Suprapubic skin (tissue), 4 donors: ENCODE results near the gene EXOSC10. TPM values are rescaled to one million over a fixed set of nuclear protein-coding genes. Genes with fewer than 3 reads are reported as not detected.

Source experiments
- DNase-seq, 2 donors: peaks; one replicate each; pipeline ENCODE4 v3.0.0-alpha.2; 2019; ENCODE audit warnings: low spot score in 2 of 2
- H3K27ac ChIP-seq: fragments of 200-600 bp; sonication (generic); one replicate; pipeline ENCODE4 v1.5.1; 2019
- H3K27me3 ChIP-seq: fragments of 200-600 bp; sonication (generic); one replicate; pipeline ENCODE4 v1.5.1; 2019
- H3K36me3 ChIP-seq: fragments of 200-600 bp; sonication (generic); one replicate; pipeline ENCODE4 v1.5.1; 2019
- H3K4me1 ChIP-seq: fragments of 200-600 bp; sonication (generic); one replicate; pipeline ENCODE4 v1.5.1; 2019
- H3K4me3 ChIP-seq: fragments of 200-600 bp; sonication (generic); one replicate; pipeline ENCODE4 v1.5.1; 2019; ENCODE audit warnings: mild to moderate bottlenecking
- H3K9me3 ChIP-seq: fragments of 200-600 bp; sonication (generic); one replicate; pipeline ENCODE4 v1.5.1; 2019
- EP300 ChIP-seq: sonication (generic); formaldehyde crosslinking; IDR thresholded peaks from one replicate; pipeline ENCODE4 v1.6.1; 2017; ENCODE audit warnings: antibody characterized with exemption
- POLR2A ChIP-seq, 2 donors: fragments of 450-650 bp; IDR thresholded peaks; one replicate each; pipeline ENCODE4 v1.6.1; 2017; ENCODE audit warnings: antibody characterized with exemption in 2 of 2, mild to moderate bottlenecking in 2 of 2, moderate library complexity in 2 of 2
- POLR2AphosphoS5 ChIP-seq, 3 donors: sonication (generic); formaldehyde crosslinking; IDR thresholded peaks; one replicate each; pipeline ENCODE4 v1.6.1; 2017; ENCODE audit warnings: antibody characterized with exemption in 3 of 3
- WGBS: methylation state at CpG from one replicate; pipeline ENCODE4 v1.1.5; 2018; 5-methylcytosine and 5-hydroxymethylcytosine counted together
- total RNA-seq, 4 donors: library from RNA; depleted of rRNA; stranded (reverse); fragments of >200 nt; gene quantifications; one replicate each; pipeline ENCODE4 v1.1.0, GENCODE V29; 2016
- TF ChIP-seq, protein P1 (sequence below), 2 donors: fragments of 200-600 bp in 1 of 2; fragments of 450-650 bp in 1 of 2; sonication (generic) in 1 of 2; IDR thresholded peaks; one replicate each; pipeline ENCODE4 v1.5.1; 2016 to 2019; ENCODE audit warnings: antibody characterized with exemption in 2 of 2, mild to moderate bottlenecking in 1 of 2, moderate library complexity in 1 of 2

Gene EXOSC10
- total RNA-seq, 4 donors from 2014 or later, result 45.7 to 127 (median 68.7) TPM

DNA sequence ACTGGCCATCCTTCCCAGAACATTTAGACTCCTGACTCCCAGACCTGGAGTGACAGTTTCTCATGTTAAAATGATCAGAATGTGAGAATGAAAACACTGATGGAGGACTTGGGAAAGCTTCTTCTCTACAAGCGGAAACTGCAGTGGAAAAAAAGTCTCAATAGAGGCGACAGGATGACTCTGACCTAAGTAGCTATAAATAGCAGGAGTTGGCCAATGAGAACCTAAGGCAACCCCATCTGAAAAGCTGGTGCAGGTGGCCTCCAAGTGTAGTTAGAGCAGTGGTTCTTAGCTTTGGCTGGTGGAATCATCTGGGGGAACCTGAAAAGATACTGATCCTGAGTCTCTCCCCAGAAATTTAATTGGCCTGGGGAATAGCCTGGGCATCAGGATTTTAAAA, 44.2 kb upstream of the EXOSC10 start:
- 76% methylated on average over 2 of the region's 2 CpGs for WGBS
- no peaks in the 10 kb centered on the region for H3K9me3 ChIP-seq
- TF ChIP-seq, protein P1, sequence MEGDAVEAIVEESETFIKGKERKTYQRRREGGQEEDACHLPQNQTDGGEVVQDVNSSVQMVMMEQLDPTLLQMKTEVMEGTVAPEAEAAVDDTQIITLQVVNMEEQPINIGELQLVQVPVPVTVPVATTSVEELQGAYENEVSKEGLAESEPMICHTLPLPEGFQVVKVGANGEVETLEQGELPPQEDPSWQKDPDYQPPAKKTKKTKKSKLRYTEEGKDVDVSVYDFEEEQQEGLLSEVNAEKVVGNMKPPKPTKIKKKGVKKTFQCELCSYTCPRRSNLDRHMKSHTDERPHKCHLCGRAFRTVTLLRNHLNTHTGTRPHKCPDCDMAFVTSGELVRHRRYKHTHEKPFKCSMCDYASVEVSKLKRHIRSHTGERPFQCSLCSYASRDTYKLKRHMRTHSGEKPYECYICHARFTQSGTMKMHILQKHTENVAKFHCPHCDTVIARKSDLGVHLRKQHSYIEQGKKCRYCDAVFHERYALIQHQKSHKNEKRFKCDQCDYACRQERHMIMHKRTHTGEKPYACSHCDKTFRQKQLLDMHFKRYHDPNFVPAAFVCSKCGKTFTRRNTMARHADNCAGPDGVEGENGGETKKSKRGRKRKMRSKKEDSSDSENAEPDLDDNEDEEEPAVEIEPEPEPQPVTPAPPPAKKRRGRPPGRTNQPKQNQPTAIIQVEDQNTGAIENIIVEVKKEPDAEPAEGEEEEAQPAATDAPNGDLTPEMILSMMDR (IDR thresholded peaks at IDR 0.05), result no peak
- TF ChIP-seq EP300 (no peak), POLR2A (IDR thresholded peaks at IDR 0.05) (no peak), POLR2AphosphoS5 (IDR thresholded peaks at IDR 0.05) (no peak)
- peaks cover 85% of the 10 kb centered on the region for H3K36me3 ChIP-seq
- no peak for DNase-seq
- H3K27ac ChIP-seq, result peak overlapping the region; percentile 30
- H3K4me3 ChIP-seq, result no peak overlapping the region
- peaks cover 4% of the 10 kb centered on the region for H3K4me1 ChIP-seq
- no peaks in the 10 kb centered on the region for H3K27me3 ChIP-seq

DNA sequence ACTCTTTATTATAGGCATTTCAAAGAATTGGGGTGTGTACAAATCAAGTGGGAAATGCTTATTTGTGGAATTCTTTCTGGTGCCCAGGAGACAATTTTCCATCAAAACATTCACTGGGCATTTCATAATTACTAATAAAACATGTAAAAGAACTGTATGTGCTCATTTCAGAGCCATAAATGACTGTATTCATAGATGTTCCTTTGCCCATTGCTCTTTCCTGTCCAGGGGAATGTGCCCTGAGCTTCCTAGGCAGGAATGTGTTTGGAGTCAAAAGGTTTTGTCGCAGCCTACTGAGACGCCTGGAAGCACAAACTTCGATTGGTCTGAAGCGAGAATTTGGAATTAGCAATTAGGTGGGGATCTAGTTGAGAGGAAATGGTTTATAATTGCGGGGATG, 43.7 kb upstream of the EXOSC10 start:
- DNase-seq, result peak in 1 of 2 donors; percentile 12
- H3K27me3 ChIP-seq, result no peaks in the 10 kb centered on the region

DNA sequence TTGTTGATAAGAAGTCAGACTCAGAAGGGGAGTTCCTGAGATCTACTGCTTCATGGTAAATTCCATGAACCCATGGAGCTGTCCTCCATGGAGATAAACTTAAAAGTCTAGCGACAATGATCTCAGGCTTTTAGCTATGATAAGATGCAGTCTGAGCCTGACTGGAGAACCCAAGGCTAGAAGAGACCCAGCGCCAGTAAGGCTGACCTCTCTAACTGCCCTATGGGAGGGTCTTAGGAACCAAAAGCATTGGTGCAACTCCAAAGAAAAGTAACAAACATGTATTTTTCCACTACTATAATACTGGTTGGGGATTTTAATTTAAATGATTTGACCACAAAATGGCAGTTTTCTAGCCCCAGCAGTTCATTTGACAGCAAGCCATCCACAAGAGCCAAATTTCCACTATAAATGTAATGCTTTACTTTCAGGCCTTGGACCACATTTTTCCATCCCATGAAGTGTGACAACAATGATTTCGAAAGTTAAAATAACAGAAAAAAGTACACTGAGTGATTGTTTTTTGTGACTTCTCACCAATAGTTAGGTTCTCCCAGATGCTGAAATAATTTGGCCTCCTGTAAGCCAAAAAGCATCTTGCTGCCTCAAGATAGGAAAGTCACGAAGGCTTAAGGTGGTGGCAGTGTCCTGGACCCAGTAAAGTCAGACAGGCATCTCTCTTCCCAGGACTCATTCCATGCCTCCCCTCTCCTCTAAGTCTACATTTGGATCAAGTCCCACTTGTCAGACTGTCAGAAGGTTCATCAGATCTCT, 43.1 kb upstream of the EXOSC10 start:
- peaks cover 4% of the 10 kb centered on the region for H3K4me1 ChIP-seq
- peak overlapping the region; percentile 35 for H3K27ac ChIP-seq
- WGBS, result 89% methylated on average over 4 of the region's 4 CpGs
- peaks cover 85% of the 10 kb centered on the region for H3K36me3 ChIP-seq
- no peak for DNase-seq
- no peaks in the 10 kb centered on the region for H3K27me3 ChIP-seq
- TF ChIP-seq, protein P1 (IDR thresholded peaks at IDR 0.05), result no peak
- no peak for TF ChIP-seq POLR2AphosphoS5 (IDR thresholded peaks at IDR 0.05)
- no peak for TF ChIP-seq EP300
- no peak for TF ChIP-seq POLR2A (IDR thresholded peaks at IDR 0.05)
- no peaks in the 10 kb centered on the region for H3K9me3 ChIP-seq
- H3K4me3 ChIP-seq, result no peak overlapping the region

More for the DNA sequence above, 43.7 kb upstream of the EXOSC10 start:
- Histone ChIP-seq H3K36me3 (peaks cover 85% of the 10 kb centered on the region), H3K4me3 (no peak overlapping the region), H3K27ac (peak overlapping the region; percentile 30), H3K9me3 (no peaks in the 10 kb centered on the region), H3K4me1 (peaks cover 4% of the 10 kb centered on the region)
- 84% methylated on average over 5 of the region's 5 CpGs for WGBS
- TF ChIP-seq POLR2AphosphoS5 (IDR thresholded peaks at IDR 0.05) (no peak), EP300 (no peak), POLR2A (IDR thresholded peaks at IDR 0.05) (no peak)
- TF ChIP-seq, protein P1 (IDR thresholded peaks at IDR 0.05), result no peak

DNA sequence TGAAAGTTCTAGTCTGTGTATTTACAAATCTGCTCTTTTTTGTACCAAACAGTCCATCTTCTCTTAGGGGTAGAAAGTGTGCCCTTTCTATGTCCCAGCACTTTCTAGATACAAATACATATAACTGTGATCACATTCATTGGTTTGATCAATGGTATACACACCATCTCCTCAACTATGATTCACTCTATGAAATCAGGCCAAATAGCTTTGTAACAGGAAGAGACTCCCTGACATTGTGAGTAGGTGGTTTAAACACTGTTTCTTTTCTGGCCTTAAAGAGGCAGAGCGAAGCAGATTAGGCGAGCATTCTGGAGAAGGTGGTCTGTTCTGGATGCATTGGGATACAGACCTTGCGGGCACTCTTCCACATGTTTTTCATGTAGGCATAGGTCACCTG, 39.3 kb upstream of the EXOSC10 start:
- peaks cover 7% of the 10 kb centered on the region for H3K4me1 ChIP-seq
- H3K36me3 ChIP-seq, result peaks cover 76% of the 10 kb centered on the region
- H3K9me3 ChIP-seq, result no peaks in the 10 kb centered on the region
- H3K4me3 ChIP-seq, result no peak overlapping the region
- TF ChIP-seq, protein P1 (IDR thresholded peaks at IDR 0.05), result no peak
- no peak for TF ChIP-seq EP300
- TF ChIP-seq POLR2A (IDR thresholded peaks at IDR 0.05), result no peak
- no peak for TF ChIP-seq POLR2AphosphoS5 (IDR thresholded peaks at IDR 0.05)
- WGBS, result 90% methylated on average over 3 of the region's 3 CpGs
- H3K27ac ChIP-seq, result peak overlapping the region; percentile 12
- H3K27me3 ChIP-seq, result no peaks in the 10 kb centered on the region
- no peak for DNase-seq

DNA sequence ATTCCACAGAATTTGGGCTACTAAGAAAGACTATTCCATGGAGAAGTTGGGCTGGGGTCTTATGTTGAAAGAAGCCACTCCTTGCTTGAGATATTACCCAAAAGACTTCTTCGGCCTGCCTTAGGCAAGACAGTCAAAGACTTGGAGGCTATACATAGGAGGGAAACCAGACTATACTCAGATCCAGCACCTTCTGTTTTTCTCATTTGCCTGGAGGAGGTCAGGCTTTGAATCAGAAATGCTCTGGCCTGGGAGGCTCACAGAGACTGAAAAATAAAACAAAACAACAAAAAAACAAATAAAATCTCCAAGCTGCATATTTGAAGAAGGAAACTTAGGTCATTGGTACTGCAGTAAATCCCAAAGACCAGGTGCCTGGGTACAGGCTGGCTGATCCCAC, 38.4 kb upstream of the EXOSC10 start:
- Histone ChIP-seq H3K4me3 (no peak overlapping the region), H3K9me3 (no peaks in the 10 kb centered on the region), H3K36me3 (peaks cover 75% of the 10 kb centered on the region), H3K4me1 (peaks cover 7% of the 10 kb centered on the region), H3K27me3 (no peaks in the 10 kb centered on the region), H3K27ac (no peak overlapping the region)
- no peak for DNase-seq
- 100% methylated on average over 1 of the region's 1 CpG for WGBS
- TF ChIP-seq, protein P1 (IDR thresholded peaks at IDR 0.05), result no peak
- no peak for TF ChIP-seq POLR2A (IDR thresholded peaks at IDR 0.05)
- TF ChIP-seq POLR2AphosphoS5 (IDR thresholded peaks at IDR 0.05), result no peak
- TF ChIP-seq EP300, result no peak
